Transverse colon (tissue), 4 donors: ENCODE data around the gene ME3. TPM values are rescaled to one million over a fixed set of nuclear protein-coding genes. Genes with fewer than 3 reads are reported as not detected.

Experiments used
- DNase-seq: peaks from one replicate; pipeline ENCODE4 v3.0.0-alpha.2; 2019
- H3K27ac ChIP-seq, 4 donors: fragments of 200-600 bp; sonication (generic); 2 replicates each; pipeline ENCODE4 v1.5.1; 2016 to 2018; ENCODE audit warnings: inconsistent platforms in 4 of 4
- H3K27me3 ChIP-seq: fragments of 200-600 bp; sonication (generic); 2 replicates; pipeline ENCODE4 v1.5.1; 2017; ENCODE audit warnings: inconsistent platforms
- H3K36me3 ChIP-seq, 4 donors: fragments of 200-600 bp; sonication (generic); 2 replicates each; pipeline ENCODE4 v1.5.1; 2017 to 2019; ENCODE audit warnings: inconsistent platforms in 4 of 4
- H3K4me1 ChIP-seq, 4 donors: fragments of 200-600 bp; sonication (generic); 2 replicates each; pipeline ENCODE4 v1.5.1; 2017 to 2020; ENCODE audit warnings: inconsistent platforms in 4 of 4
- H3K4me3 ChIP-seq, 4 donors: fragments of 200-600 bp; sonication (generic); 1 replicate in 1 of 4; 2 replicates in 3 of 4; pipeline versions ENCODE4 v1.5.1 to v1.6.1; 2017 to 2019; ENCODE audit warnings: inconsistent platforms in 4 of 4
- H3K9me3 ChIP-seq, 2 donors: fragments of 200-600 bp; sonication (generic); 2 replicates each; pipeline ENCODE4 v1.5.1; 2017 to 2019; ENCODE audit warnings: inconsistent platforms in 2 of 2
- CTCF ChIP-seq, 5 experiments: fragments of 200-600 bp in 3 of 5; fragments of 450-650 bp in 2 of 5; sonication (generic) in 3 of 5; IDR thresholded peaks; 1 replicate in 2 of 5; 2 replicates in 3 of 5; pipeline ENCODE4 v1.5.1; 2016 to 2017; ENCODE audit warnings: antibody characterized with exemption in 5 of 5, inconsistent platforms in 3 of 5, mild to moderate bottlenecking in 2 of 5, moderate library complexity in 1 of 5
- EP300 ChIP-seq: sonication (generic); formaldehyde crosslinking; IDR thresholded peaks from one replicate; pipeline ENCODE4 v1.6.1; 2017; ENCODE audit warnings: antibody characterized with exemption, low read depth
- POLR2A ChIP-seq: fragments of 450-650 bp; IDR thresholded peaks from one replicate; pipeline ENCODE4 v1.6.1; 2016; ENCODE audit warnings: antibody characterized with exemption, mild to moderate bottlenecking, moderate library complexity
- POLR2AphosphoS5 ChIP-seq, 3 donors: sonication (generic); formaldehyde crosslinking; IDR thresholded peaks; one replicate each; pipeline ENCODE4 v1.6.1; 2016; ENCODE audit warnings: antibody characterized with exemption in 3 of 3
- WGBS, 2 donors: methylation state at CpG; one replicate each; pipeline ENCODE4 v1.1.5; 2018; ENCODE audit warnings: low coverage in 1 of 2; 5-methylcytosine and 5-hydroxymethylcytosine counted together
- in situ Hi-C, 4 donors: fragments of 200-750 bp; cut with MboI; loops; one replicate each; pipeline versions ENCODE4 v1.15.0 to v1.15.1; 2017; ENCODE audit warnings: low sequenced_read_pairs in 3 of 4, low pct_ligation_motif_present in 1 of 4, low pct_unique_long_range_greater_than_20kb in 1 of 4
- intact Hi-C: fragments of 100-400 bp; cut with DNase I; formaldehyde crosslinking; loops from one replicate; pipeline ENCODE4 v1.15.1; 2023; ENCODE audit warnings: low total_unique reads
- total RNA-seq, 4 donors: library from RNA; depleted of rRNA; stranded (reverse); fragments of >200 nt; gene quantifications; one replicate each; pipeline ENCODE4 v1.1.0, GENCODE V29; 2016

ME3 gene
- total RNA-seq, 4 donors from 2014 or later: 91.8 to 258 (median 116) TPM

- WGBS, 2 donors: 84 to 100% methylated on average over 1 of the region's 1 CpG
- no peaks in the 10 kb centered on the region for H3K9me3 ChIP-seq
- H3K36me3 ChIP-seq: no peaks in the 10 kb centered on the region
- peaks cover 0 to 9% (median 2%) of the 10 kb centered on the region in 4 donors for H3K4me1 ChIP-seq
- in situ Hi-C loops: no loop called here
- intact Hi-C loops: no loop called here
- H3K27me3 ChIP-seq: no peaks in the 10 kb centered on the region
- no peak for TF ChIP-seq POLR2A
- no peak for TF ChIP-seq CTCF (IDR thresholded peaks at IDR 0.05)
- TF ChIP-seq EP300: no peak
- TF ChIP-seq POLR2AphosphoS5 (IDR thresholded peaks at IDR 0.05): no peak
- no peak for DNase-seq
- no peak overlapping the region for H3K4me3 ChIP-seq
- H3K27ac ChIP-seq: no peak overlapping the region
These were observed 20.3 kb upstream of the ME3 start for GRCh38 chr11:86692746-86693145.

- TF ChIP-seq CTCF (IDR thresholded peaks at IDR 0.05) (no peak), EP300 (no peak), POLR2A (no peak), POLR2AphosphoS5 (IDR thresholded peaks at IDR 0.05) (no peak)
- intact Hi-C loops: no loop called here
- WGBS, 2 donors: 80 to 93% methylated on average over 1 of the region's 1 CpG
- Histone ChIP-seq H3K4me1 (peaks cover 0 to 9% (median 2%) of the 10 kb centered on the region in 4 donors), H3K27ac (no peak overlapping the region), H3K9me3 (no peaks in the 10 kb centered on the region), H3K36me3 (no peaks in the 10 kb centered on the region), H3K27me3 (no peaks in the 10 kb centered on the region), H3K4me3 (no peak overlapping the region)
- DNase-seq: no peak
- in situ Hi-C loops: no loop called here
These were observed 19.9 kb upstream of the ME3 start for GRCh38 chr11:86692317-86692716.

DNA sequence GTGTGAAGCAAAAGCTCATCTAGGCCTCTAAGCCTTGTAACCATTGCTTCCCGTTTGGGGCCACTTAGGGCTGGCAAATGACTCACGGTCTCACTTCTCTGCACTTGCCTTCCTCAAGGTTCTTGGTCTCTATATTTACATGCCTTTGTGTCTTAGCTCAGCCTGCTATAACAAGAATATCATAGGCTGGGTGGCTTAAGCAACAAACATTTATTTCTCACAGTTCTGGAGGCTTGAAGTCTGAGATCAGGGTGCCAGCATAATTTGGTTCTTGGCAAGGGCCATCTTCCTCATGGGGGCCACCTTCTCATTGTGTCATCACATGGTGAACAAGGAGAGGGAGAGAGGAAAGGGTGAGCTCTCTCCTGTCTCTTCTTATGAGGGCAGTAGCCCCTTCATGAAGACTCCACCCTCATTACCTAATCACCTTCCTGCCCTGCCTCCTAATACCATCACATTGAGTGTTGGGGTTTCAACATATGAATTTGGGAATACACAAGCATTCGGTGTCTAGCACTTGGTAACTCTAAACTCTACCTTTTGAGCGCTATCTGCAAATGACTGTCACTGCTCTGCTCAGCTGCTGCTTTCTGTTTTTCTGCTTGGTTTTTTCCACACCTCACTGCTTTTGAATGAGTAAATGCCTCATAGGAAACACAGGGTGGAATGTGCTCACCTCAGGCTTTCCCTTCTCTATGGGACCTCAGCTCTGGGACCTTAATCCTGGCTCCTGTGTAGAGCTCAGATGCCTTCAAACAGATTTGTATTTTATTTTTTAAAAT is 16.2 kb upstream of the ME3 start:
- H3K4me3 ChIP-seq: no peak overlapping the region
- H3K36me3 ChIP-seq: no peaks in the 10 kb centered on the region
- no peaks in the 10 kb centered on the region for H3K9me3 ChIP-seq
- peak overlapping the region in 2 of 4 donors; percentile 41 to 47 for H3K27ac ChIP-seq
- TF ChIP-seq POLR2AphosphoS5 (IDR thresholded peaks at IDR 0.05) (no peak), EP300 (no peak), CTCF (IDR thresholded peaks at IDR 0.05) (no peak), POLR2A (no peak)
- no peak for DNase-seq
- H3K27me3 ChIP-seq: no peaks in the 10 kb centered on the region
- H3K4me1 ChIP-seq: no peaks in the 10 kb centered on the region
- in situ Hi-C loops: no loop called here
- 63 to 77% methylated on average over 4 of the region's 4 CpGs for WGBS, 2 donors
- intact Hi-C loops: no loop called here

GRCh38 chr11:86687185-86687778 is 14.9 kb upstream of the ME3 start:
- no peak overlapping the region for H3K4me3 ChIP-seq
- H3K27me3 ChIP-seq: no peaks in the 10 kb centered on the region
- no peak for TF ChIP-seq POLR2A
- no peaks in the 10 kb centered on the region for H3K9me3 ChIP-seq
- DNase-seq: no peak
- intact Hi-C loops: no loop called here
- H3K4me1 ChIP-seq: no peaks in the 10 kb centered on the region
- H3K27ac ChIP-seq: no peak overlapping the region
- 69 to 73% methylated on average over 5 of the region's 5 CpGs for WGBS, 2 donors
- H3K36me3 ChIP-seq: no peaks in the 10 kb centered on the region
- in situ Hi-C loops: no loop called here
